Right cardiac atrium (tissue), 5 donors: ENCODE results near the gene CSF3R. TPM values are rescaled to one million over a fixed set of nuclear protein-coding genes. Genes with fewer than 3 reads are reported as not detected.

Experiments
- ATAC-seq, 2 donors: fragments of 200-7000 bp; cut with Tn5 transposase; one replicate each; pipeline versions ENCODE4 v1.8.0 to v1.9.1; 2020; ENCODE audit warnings: moderate library complexity in 2 of 2, mild to moderate bottlenecking in 1 of 2
- DNase-seq, 3 donors: peaks; one replicate each; pipeline ENCODE4 v3.0.0-alpha.2; 2020
- H3K27ac ChIP-seq: one replicate; pipeline ENCODE4 v1.5.1; 2013; ENCODE audit warnings: mild to moderate bottlenecking, low read length, control low read depth, moderate library complexity
- H3K27me3 ChIP-seq: one replicate; pipeline ENCODE4 v1.6.1; 2013; ENCODE audit not compliant: control insufficient read depth, insufficient read depth
- H3K4me1 ChIP-seq: one replicate; pipeline ENCODE4 v1.6.1; 2013; ENCODE audit warnings: low read length; ENCODE audit not compliant: control insufficient read depth, insufficient read depth
- H3K4me3 ChIP-seq: one replicate; pipeline ENCODE4 v1.5.1; 2013; ENCODE audit warnings: low read length, control low read depth
- H3K9me3 ChIP-seq: one replicate; pipeline ENCODE4 v1.6.1; 2013; ENCODE audit warnings: low read length; ENCODE audit not compliant: control insufficient read depth
- WGBS: extraction: QIAGEN DNeasy Blood & Tissue Kit; methylation state at CpG from one replicate; pipeline ENCODE4 v1.1.7; 2013; 5-methylcytosine and 5-hydroxymethylcytosine counted together
- intact Hi-C, 4 donors: fragments of 100-400 bp; cut with DNase I; formaldehyde crosslinking; loops; one replicate each; pipeline versions ENCODE4 v1.11.0 to v1.14.0; 2022 to 2023
- polyA plus RNA-seq: library from polyadenylated mRNA; stranded (reverse); fragments of 200-250 nt; gene quantifications from one replicate; pipeline ENCODE4 v1.2.3, GENCODE V29; 2013
- total RNA-seq, 4 donors: library from RNA; stranded (reverse); fragmentation: NEBNext Ultra II Directional; extraction: Animal tissue kit (Norgen Biotek cat#: 25700); gene quantifications; one replicate each; pipeline ENCODE4 v1.2.1, GENCODE V29; 2021
- donor health status: healthy with polysubstance abuse.
- donor health status: DM: no; HTN: yes; CAD: no.
- donor health status: DM: no; HTN: no; CAD: no.
- donor health status: DM: no; HTN: yes; CAD: no; lungs with severe emphysema.
- donor health status: DM: yes; HTN: yes; CAD: no.

Gene CSF3R
- total and polyA plus RNA-seq, 5 donors: 4.0 to 10.9 (median 5.2) TPM

GRCh38 chr1:36436821-36437220, 45.9 kb downstream of the CSF3R start:
- H3K27ac ChIP-seq: no peak overlapping the region
- no peaks in the 10 kb centered on the region for H3K4me1 ChIP-seq
- 83% methylated on average over 1 of the region's 1 CpG for WGBS
- intact Hi-C loops: no loop called here
- H3K9me3 ChIP-seq: no peaks in the 10 kb centered on the region
- no peaks in the 10 kb centered on the region for H3K27me3 ChIP-seq
- ATAC-seq: no peak
- H3K4me3 ChIP-seq: no peak overlapping the region
- DNase-seq: no peak

- no peak overlapping the region for H3K4me3 ChIP-seq
- no peak overlapping the region for H3K27ac ChIP-seq
- no peaks in the 10 kb centered on the region for H3K9me3 ChIP-seq
- no peaks in the 10 kb centered on the region for H3K4me1 ChIP-seq
- DNase-seq: no peak
- H3K27me3 ChIP-seq: no peaks in the 10 kb centered on the region
- no peak for ATAC-seq
- whole genome bisulfite sequencing: 54% methylated on average over 1 of the region's 1 CpG
- intact Hi-C loops: no loop called here
These were observed 49.6 kb downstream of the CSF3R start for GRCh38 chr1:36433102-36433501.

- Histone ChIP-seq H3K4me3 (no peak overlapping the region), H3K27ac (no peak overlapping the region), H3K9me3 (no peaks in the 10 kb centered on the region), H3K4me1 (no peaks in the 10 kb centered on the region), H3K27me3 (no peaks in the 10 kb centered on the region)
- 64% methylated on average over 4 of the region's 4 CpGs for WGBS
- intact Hi-C loops: no loop called here
- DNase-seq: no peak
- no peak for ATAC-seq
These were observed 50.1 kb downstream of the CSF3R start for GRCh38 chr1:36432616-36433015.

- H3K9me3 ChIP-seq: no peaks in the 10 kb centered on the region
- DNase-seq (no peak), ATAC-seq (no peak)
- H3K27ac ChIP-seq: no peak overlapping the region
- H3K4me3 ChIP-seq: no peak overlapping the region
- no peaks in the 10 kb centered on the region for H3K4me1 ChIP-seq
- no peaks in the 10 kb centered on the region for H3K27me3 ChIP-seq
- 74% methylated on average over 4 of the region's 4 CpGs for WGBS
- intact Hi-C loops: loop anchor here in 1 of 4 donors (10.0 kb wide), 1 partner anchor 281 kb away; the partner anchor contains the start of gene TRAPPC3
These were observed 56.9 kb downstream of the CSF3R start for GRCh38 chr1:36425791-36426190.

GRCh38 chr1:36421649-36422048, 61.1 kb downstream of the CSF3R start:
- Histone ChIP-seq H3K27ac (no peak overlapping the region), H3K9me3 (no peaks in the 10 kb centered on the region), H3K4me1 (no peaks in the 10 kb centered on the region), H3K27me3 (no peaks in the 10 kb centered on the region), H3K4me3 (no peak overlapping the region)
- DNase-seq (no peak), ATAC-seq (no peak)
- intact Hi-C loops: loop anchor here (5.0 to 10.0 kb wide), 4 partner anchors 79 to 324 kb away; partner anchors contain the start of gene TRAPPC3 (in 1 of the 4)
- 90% methylated on average over 7 of the region's 7 CpGs for WGBS

- Histone ChIP-seq H3K9me3 (no peaks in the 10 kb centered on the region), H3K27me3 (no peaks in the 10 kb centered on the region), H3K4me1 (no peaks in the 10 kb centered on the region), H3K27ac (no peak overlapping the region), H3K4me3 (no peak overlapping the region)
- ATAC-seq (peak; percentile 89 to 94), DNase-seq (peak; percentile 84 to 96 (median 94))
- WGBS: 12% methylated on average over 13 of the region's 13 CpGs
- intact Hi-C loops: loop anchor here (5.0 to 10.0 kb wide), 4 partner anchors 79 to 324 kb away; partner anchors contain the start of gene TRAPPC3 (in 1 of the 4)
These were observed 61.8 kb downstream of the CSF3R start for GRCh38 chr1:36420836-36421317.

GRCh38 chr1:36420409-36420808, 62.3 kb downstream of the CSF3R start:
- H3K27ac ChIP-seq: no peak overlapping the region
- H3K4me1 ChIP-seq: no peaks in the 10 kb centered on the region
- DNase-seq (peak in 2 of 3 donors; percentile 48 to 63), ATAC-seq (peak; percentile 45 to 56)
- no peaks in the 10 kb centered on the region for H3K9me3 ChIP-seq
- no peaks in the 10 kb centered on the region for H3K27me3 ChIP-seq
- 16% methylated on average over 5 of the region's 5 CpGs for WGBS
- intact Hi-C loops: loop anchor here (5.0 to 10.0 kb wide), 4 partner anchors 78 to 323 kb away; partner anchors contain the start of gene TRAPPC3 (in 1 of the 4)
- H3K4me3 ChIP-seq: no peak overlapping the region

GRCh38 chr1:36419569-36419968, 63.1 kb downstream of the CSF3R start:
- ATAC-seq (no peak), DNase-seq (no peak)
- Histone ChIP-seq H3K9me3 (no peaks in the 10 kb centered on the region), H3K27ac (no peak overlapping the region), H3K4me3 (no peak overlapping the region), H3K27me3 (no peaks in the 10 kb centered on the region), H3K4me1 (no peaks in the 10 kb centered on the region)
- 76% methylated on average over 4 of the region's 4 CpGs for WGBS
- intact Hi-C loops: no loop called here

- intact Hi-C loops: no loop called here
- WGBS: 53% methylated on average over 3 of the region's 3 CpGs
- no peaks in the 10 kb centered on the region for H3K9me3 ChIP-seq
- no peaks in the 10 kb centered on the region for H3K4me1 ChIP-seq
- DNase-seq (no peak), ATAC-seq (peak in 1 of 2 donors; percentile 40)
- H3K27me3 ChIP-seq: no peaks in the 10 kb centered on the region
- peak overlapping the region; percentile 42 for H3K27ac ChIP-seq
- H3K4me3 ChIP-seq: no peak overlapping the region
These were observed 63.6 kb downstream of the CSF3R start for GRCh38 chr1:36419140-36419539.

GRCh38 chr1:36417931-36418330, 64.8 kb downstream of the CSF3R start:
- no peak overlapping the region for H3K4me3 ChIP-seq
- ATAC-seq: no peak
- intact Hi-C loops: no loop called here
- no peak for DNase-seq
- 83% methylated on average over 9 of the region's 9 CpGs for WGBS
- no peaks in the 10 kb centered on the region for H3K9me3 ChIP-seq
- H3K27me3 ChIP-seq: no peaks in the 10 kb centered on the region
- no peaks in the 10 kb centered on the region for H3K4me1 ChIP-seq
- H3K27ac ChIP-seq: no peak overlapping the region
